NOMO-1 treated with dmso at 0.1 percent for 144 hours (cell line): ENCODE measurements around the gene PQBP1.
A peak's percentile ranks its signal among the peaks of the same experiment; 100 is the strongest.

Experiments used
- DNase-seq: peaks from one replicate; lab custom pipeline; 2025; ENCODE audit not compliant: unreplicated experiment; lab: John Stamatoyannopoulos, UW

PQBP1 gene

GRCh38 chrX:48920718-48921104 lies 23.0 kb downstream of the PQBP1 start:
- no peak for DNase-seq

- no peak for DNase-seq
Observed at GRCh38 chrX:48923771-48924170, 26.0 kb downstream of the PQBP1 start.

- DNase-seq, result no peak
Observed at GRCh38 chrX:48924270-48924669, 26.5 kb downstream of the PQBP1 start.

GRCh38 chrX:48927123-48927522 lies 29.4 kb downstream of the PQBP1 start:
- no peak for DNase-seq

GRCh38 chrX:48927736-48928382 lies 30.1 kb downstream of the PQBP1 start:
- no peak for DNase-seq

GRCh38 chrX:48933757-48934156 lies 36.0 kb downstream of the PQBP1 start:
- DNase-seq, result no peak

GRCh38 chrX:48934581-48935300 lies 37.0 kb downstream of the PQBP1 start:
- DNase-seq, result no peak

- DNase-seq, result no peak
Observed at GRCh38 chrX:48935301-48935670, 37.6 kb downstream of the PQBP1 start.

GRCh38 chrX:48936429-48937053 lies 38.8 kb downstream of the PQBP1 start:
- no peak for DNase-seq

- peak; percentile 40 for DNase-seq
Observed at GRCh38 chrX:48937054-48937907, 39.6 kb downstream of the PQBP1 start.

- DNase-seq, result no peak
Observed at GRCh38 chrX:48938721-48939425, 41.1 kb downstream of the PQBP1 start.

GRCh38 chrX:48939524-48940228 lies 41.9 kb downstream of the PQBP1 start:
- no peak for DNase-seq

- no peak for DNase-seq
Observed at GRCh38 chrX:48940404-48940955, 42.8 kb downstream of the PQBP1 start.

GRCh38 chrX:48942895-48943294 lies 45.2 kb downstream of the PQBP1 start:
- no peak for DNase-seq

GRCh38 chrX:48945517-48946348 lies 48.0 kb downstream of the PQBP1 start:
- DNase-seq, result no peak

GRCh38 chrX:48948589-48948988 lies 50.9 kb downstream of the PQBP1 start:
- no peak for DNase-seq
